Renal pelvis (tissue), 4 donors: ENCODE results near the gene SKIC2. TPM values are rescaled to one million over a fixed set of nuclear protein-coding genes. Genes with fewer than 3 reads are reported as not detected.
"Not testable (repeated sequence)": the region's sequence is repeated elsewhere in the genome, so short reads cannot be mapped to it uniquely, and the experiment has no call there.

ENCODE experiments used
- DNase-seq: peaks from one replicate; pipeline ENCODE4 v3.0.0-alpha.2; 2013
- polyA plus RNA-seq, 3 donors: library from polyadenylated mRNA; unstranded; fragments of 120-200 nt; gene quantifications; one replicate each; pipeline ENCODE4 v1.2.1, GENCODE V29; 2013; ENCODE audit not compliant: insufficient read length in 3 of 3

The SKIC2 gene
- polyA plus RNA-seq, 3 donors, result 49.2 to 54.8 (median 50.5) TPM

GRCh38 chr6:31968791-31969711, 10.1 kb downstream of the SKIC2 start:
- DNase-seq, result no peak

DNA sequence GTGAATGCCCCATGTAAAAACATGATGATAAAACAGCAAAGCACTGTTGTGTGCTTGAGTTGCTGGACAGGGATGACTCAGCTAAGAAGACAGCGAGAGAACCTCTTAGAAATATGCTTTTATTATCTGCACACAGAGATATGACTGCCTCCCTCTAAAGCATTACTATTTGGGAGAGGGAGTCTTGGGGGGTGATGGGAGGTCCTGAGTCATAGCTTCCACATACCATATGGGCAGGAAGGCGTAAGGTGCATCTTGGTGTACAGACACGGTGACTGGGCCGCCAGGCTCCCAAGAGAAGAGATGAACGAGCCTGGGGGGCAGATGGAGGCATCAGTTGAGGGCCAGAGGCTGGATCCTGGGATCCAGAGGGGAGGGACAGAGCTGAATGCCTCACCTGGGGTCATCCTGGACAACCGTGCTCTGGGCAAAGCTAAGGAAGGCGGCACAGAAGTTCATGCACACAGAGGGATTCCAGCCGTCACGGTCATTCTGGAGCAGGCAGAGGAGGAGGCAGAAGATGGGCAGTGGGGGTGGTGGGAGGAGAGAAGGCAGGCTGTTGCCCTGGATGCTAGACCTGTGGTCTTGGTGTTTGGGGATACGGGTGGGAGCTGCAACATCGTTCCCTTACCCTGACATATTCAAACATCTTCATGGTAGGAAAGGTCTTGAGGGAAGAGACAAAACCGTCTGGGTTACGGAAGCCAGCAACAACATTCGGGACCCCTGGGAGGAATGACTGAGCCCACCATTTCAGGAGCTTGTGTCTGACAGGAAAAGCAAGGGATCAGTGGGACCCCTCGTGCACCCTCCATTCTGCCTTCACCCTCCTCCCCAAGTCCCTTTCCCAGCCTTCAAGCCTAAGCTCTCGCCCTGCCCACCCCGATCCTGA, 11.0 kb downstream of the SKIC2 start:
- DNase-seq, result no peak

DNA sequence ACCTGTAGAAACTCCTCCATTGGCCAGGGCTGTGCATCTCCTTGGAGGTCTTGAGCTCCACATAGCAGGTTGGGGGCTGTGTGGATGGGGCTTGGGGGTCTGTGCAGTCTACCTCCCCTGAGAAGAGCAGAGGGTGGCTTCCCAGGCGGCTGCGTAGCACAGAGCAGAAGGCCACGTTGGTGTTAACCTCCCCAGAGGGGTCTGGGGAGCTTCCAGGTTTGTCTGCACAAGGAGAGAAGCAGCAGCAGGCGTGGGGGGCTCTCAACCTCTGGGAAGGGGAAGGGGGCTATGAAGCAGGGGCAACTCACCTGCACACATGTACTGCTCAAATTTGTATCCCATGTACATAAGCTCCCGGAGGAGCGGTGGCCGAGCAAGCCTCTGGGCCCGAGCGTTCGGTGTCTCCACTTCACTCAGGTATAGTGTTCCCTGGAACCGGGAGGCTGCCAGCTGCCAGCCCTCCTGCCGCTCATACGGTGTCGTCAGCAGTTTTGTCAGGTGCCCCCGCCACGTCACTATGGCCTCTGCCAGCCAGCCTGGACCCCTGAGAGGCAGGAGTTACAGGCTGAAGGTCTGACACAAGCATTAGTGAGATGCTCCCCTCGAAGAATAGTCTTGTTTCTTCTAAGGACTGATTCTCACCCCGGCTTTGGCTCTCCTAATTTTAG, 11.8 kb downstream of the SKIC2 start:
- no peak for DNase-seq

GRCh38 chr6:31971279-31971992, 12.5 kb downstream of the SKIC2 start:
- no peak for DNase-seq

- peak; percentile 98 for DNase-seq
Observed at GRCh38 chr6:31971993-31972708, 13.2 kb downstream of the SKIC2 start, which contains the start of gene DXO. Gene DXO, minus strand, starts transcription at chr6:31972138. Its CDS starts 463 bp downstream, at chr6:31971675.

DNA sequence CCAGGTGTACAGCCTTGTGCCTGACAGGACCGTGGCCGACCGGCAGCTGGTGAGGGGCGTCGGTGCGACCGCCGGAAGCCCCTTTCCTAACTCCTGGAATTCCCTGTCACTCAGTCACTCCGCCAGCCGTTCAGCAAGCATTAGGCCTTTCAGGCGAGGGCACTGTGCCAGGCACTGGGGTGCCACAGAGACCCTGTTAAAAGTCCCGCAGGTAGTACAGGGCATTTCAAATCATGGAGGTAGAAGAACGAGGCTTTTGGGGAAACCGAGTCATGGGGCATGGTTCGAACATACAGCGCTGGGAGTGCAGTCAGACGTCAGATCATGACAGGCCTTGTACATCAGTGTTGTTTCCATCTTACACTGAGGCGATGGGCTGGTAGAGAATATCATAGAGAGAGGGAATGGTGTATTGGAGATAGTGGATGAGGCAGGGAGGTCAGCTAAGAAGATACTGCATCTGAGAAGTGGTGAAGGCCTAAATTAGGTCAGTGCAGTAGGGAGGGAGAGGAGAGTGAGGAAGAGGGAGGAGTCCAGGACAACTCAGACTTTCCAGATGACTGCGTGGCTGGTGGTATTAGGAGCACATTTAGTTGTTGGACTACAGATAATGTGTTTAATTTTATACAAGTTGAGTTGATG, 13.9 kb downstream of the SKIC2 start:
- DNase-seq, result no peak

DNA sequence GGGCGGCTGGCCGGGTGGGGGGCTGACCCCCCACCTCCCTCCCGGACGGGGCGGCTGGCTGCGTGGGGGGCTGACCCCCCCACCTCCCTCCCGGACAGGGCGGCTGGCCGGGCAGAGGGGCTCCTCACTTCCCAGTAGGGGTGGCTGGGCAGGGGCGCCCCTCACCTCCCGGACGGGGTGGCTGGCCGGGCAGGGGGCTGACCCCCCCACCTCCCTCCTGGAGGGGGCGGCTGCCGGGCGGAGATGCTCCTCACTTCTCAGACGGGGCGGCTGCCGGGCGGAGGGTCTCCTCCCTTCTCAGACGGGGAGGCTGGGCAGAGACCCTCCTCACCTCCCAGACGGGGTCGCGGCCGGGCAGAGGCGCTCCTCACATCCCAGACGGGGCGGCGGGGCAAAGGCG, 17.1 kb downstream of the SKIC2 start:
- DNase-seq, result not testable (repeated sequence)

GRCh38 chr6:31977816-31978431, 18.9 kb downstream of the SKIC2 start:
- no peak for DNase-seq

GRCh38 chr6:31978831-31979230, 19.9 kb downstream of the SKIC2 start:
- no peak for DNase-seq

DNA sequence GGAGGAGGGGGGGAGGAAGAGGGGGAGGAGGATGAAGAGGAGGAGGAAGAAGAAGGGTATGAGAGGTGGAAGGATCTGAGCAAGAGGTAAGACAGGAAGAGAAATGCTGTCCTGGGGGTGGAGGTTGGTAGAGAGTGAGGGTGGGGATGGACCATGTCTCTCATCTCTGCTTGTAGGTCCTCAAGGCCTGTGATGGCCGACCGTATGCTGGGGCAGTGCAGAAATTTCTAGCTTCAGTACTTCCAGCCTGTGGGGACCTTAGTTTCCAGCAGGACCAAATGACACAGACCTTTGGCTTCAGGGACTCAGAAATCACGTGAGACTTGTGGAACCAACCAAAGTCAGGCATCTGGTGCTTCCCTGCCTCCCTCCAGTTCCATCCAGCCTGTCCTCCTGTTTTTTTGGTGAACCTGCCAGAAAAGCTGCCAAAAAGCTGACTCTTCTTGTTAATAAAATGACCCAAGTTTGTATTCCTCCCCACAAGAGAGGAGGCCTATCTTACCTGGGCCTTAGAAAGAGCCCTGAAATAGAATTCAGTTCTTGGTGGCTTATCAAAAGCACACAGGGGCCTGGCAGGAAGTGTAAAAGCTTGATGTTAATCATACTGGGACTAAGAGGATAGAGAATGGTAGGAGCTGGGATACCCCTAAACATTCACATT, 20.4 kb downstream of the SKIC2 start:
- no peak for DNase-seq

GRCh38 chr6:31980195-31980876, 21.4 kb downstream of the SKIC2 start:
- DNase-seq, result not testable (repeated sequence)

- DNase-seq, result not testable (repeated sequence)
Observed at GRCh38 chr6:31980998-31981397, 22.0 kb downstream of the SKIC2 start.

DNA sequence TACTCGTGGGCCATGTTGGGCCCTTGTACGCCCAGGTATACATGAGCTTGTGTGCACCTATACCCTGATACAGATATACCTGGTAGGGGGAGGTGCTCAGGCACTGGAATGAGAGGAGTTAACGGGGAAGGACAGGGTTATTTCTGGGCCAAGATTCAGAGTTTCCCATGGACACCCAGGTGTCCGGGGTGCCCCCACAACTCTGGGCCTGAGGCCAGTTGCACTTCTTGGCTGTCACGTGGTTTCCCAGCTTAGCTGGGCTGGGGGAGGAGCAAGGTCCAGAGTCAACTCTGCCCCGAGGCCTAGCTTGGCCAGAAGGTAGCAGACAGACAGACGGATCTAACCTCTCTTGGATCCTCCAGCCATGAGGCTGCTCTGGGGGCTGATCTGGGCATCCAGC, 22.8 kb downstream of the SKIC2 start, which contains the start of gene C4A:
C4A (plus strand) TSS at position 314 of the 400 bp plus-strand sequence; CDS start at position 365, 51 bp downstream.
- not testable (repeated sequence) for DNase-seq

DNA sequence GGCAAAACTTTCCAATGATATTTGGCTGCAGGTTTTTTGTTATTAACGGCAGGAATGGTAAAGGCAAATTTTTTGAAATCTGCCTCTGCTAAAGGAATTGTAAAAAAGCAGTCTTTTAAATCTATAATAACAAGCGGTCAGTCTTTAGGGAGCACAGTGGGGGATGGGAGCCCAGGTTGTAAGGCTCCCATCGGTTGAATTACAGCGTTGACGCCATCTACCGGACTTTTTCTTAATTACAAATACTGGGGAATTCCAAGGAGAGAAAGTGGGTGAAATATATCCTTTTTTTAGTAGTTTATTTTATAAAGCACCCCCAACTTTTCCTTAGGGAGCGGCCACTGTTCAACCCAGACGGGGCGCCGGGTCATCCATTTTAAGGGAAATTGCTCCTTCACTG, 30.4 kb downstream of the SKIC2 start:
- not testable (repeated sequence) for DNase-seq

DNA sequence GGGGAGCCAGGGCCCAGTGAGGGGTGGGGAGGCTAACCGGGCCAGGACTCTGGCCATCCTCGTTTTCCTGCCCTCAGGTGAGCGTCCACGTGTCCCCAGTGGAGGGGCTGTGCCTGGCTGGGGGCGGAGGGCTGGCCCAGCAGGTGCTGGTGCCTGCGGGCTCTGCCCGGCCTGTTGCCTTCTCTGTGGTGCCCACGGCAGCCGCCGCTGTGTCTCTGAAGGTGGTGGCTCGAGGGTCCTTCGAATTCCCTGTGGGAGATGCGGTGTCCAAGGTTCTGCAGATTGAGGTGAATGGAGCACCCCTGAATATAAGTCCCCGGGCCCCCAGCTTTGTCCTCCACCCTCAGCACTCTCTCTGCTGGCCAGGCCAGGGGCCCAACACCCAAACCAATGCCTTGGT, 35.4 kb downstream of the SKIC2 start:
- DNase-seq, result not testable (repeated sequence)

- not testable (repeated sequence) for DNase-seq
Observed at GRCh38 chr6:31996385-31996784, 37.4 kb downstream of the SKIC2 start.

DNA sequence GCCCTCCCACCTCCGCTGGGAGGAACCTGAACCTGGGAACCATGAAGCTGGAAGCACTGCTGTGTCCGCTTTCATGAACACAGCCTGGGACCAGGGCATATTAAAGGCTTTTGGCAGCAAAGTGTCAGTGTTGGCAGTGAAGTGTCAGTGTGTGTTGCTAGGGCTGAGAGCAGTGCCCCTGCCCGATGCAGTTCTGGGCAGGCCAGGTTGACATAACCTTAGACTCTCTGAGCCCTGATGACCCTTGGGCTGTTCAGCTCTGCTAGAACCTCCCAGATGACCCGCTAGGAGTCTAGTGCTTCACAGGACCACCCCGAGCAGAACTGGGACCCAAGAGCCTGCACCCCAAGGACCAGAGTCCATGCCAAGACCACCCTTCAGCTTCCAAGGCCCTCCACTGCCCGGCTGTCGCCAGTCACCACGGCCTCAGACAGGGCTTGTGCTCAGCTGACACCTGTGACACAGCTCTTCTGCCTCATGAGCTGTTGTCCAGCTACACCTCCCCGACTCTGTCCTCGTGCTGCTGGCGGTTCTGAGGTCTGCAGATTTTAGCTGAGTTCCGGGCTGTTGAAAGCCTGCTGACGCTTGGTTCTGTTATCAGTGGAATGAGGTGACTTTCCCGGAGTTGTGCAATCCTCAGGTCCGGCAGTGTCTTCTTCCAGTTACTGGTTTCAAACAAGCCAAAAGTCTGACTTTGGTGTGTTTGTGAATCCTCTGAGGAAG, 43.7 kb downstream of the SKIC2 start:
- DNase-seq, result not testable (repeated sequence)
